ENCODE measurements around the gene ARHGEF28.

- TF ChIP-seq CTCF (IDR thresholded peaks at IDR 0.05) (no peak), POLR2A (IDR thresholded peaks at IDR 0.05) (no peak), POLR2AphosphoS5 (IDR thresholded peaks at IDR 0.05) (no peak)
Observed at GRCh38 chr5:73793911-73794310, 167.9 kb downstream of the ARHGEF28 start.
